Measurements from ENCODE around the gene SMNDC1.
"Not testable (repeated sequence)": the region's sequence is repeated elsewhere in the genome, so short reads cannot be mapped to it uniquely, and the experiment has no call there.

GRCh38 chr10:110247833-110248232 is 56.9 kb downstream of the SMNDC1 start:
- TF ChIP-seq, protein P1, sequence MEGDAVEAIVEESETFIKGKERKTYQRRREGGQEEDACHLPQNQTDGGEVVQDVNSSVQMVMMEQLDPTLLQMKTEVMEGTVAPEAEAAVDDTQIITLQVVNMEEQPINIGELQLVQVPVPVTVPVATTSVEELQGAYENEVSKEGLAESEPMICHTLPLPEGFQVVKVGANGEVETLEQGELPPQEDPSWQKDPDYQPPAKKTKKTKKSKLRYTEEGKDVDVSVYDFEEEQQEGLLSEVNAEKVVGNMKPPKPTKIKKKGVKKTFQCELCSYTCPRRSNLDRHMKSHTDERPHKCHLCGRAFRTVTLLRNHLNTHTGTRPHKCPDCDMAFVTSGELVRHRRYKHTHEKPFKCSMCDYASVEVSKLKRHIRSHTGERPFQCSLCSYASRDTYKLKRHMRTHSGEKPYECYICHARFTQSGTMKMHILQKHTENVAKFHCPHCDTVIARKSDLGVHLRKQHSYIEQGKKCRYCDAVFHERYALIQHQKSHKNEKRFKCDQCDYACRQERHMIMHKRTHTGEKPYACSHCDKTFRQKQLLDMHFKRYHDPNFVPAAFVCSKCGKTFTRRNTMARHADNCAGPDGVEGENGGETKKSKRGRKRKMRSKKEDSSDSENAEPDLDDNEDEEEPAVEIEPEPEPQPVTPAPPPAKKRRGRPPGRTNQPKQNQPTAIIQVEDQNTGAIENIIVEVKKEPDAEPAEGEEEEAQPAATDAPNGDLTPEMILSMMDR (IDR thresholded peaks at IDR 0.05): not testable (repeated sequence)
- not testable (repeated sequence) for TF ChIP-seq POLR2AphosphoS5, POLR2A (IDR thresholded peaks at IDR 0.05)
